Measurements from ENCODE around the gene PRKCE. TPM values are rescaled to one million over a fixed set of nuclear protein-coding genes. Genes with fewer than 3 reads are reported as not detected.
"Not testable (repeated sequence)": the region's sequence is repeated elsewhere in the genome, so short reads cannot be mapped to it uniquely, and the experiment has no call there.

PRKCE gene
- total RNA-seq, 2 experiments from 2014 or later, result 6.1 to 8.0 TPM

DNA sequence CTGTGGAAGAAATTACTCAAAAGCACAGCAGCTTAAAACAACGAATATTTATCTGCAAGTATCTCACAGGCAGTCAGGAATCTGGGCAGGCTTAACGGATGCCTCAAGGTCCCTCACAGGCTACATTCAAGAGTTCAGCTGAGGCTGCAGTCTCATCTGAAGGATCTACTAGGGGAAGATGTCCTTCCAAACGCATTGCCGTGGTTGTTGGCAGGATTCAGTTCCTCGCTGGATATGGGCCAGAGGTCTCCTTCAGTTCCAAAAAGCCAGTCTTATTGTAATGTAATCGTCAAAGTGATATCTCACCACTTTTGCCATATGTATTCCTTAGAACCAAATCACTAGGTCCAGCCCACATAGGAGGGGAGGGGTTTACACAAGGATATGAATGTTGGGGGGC, 547.5 kb downstream of the PRKCE start:
- H3K36me3 Mint-ChIP-seq, result no peaks in the 10 kb centered on the region
- no peak for DNase-seq
- H3K4me1 Mint-ChIP-seq, result peaks cover 20% of the 10 kb centered on the region
- H3K9me3 Mint-ChIP-seq, result peaks cover 3% of the 10 kb centered on the region
- H3K27me3 Mint-ChIP-seq, result no peaks in the 10 kb centered on the region
- H3K27ac Mint-ChIP-seq, result no peak overlapping the region
- no peak overlapping the region for H3K4me3 Mint-ChIP-seq

DNA sequence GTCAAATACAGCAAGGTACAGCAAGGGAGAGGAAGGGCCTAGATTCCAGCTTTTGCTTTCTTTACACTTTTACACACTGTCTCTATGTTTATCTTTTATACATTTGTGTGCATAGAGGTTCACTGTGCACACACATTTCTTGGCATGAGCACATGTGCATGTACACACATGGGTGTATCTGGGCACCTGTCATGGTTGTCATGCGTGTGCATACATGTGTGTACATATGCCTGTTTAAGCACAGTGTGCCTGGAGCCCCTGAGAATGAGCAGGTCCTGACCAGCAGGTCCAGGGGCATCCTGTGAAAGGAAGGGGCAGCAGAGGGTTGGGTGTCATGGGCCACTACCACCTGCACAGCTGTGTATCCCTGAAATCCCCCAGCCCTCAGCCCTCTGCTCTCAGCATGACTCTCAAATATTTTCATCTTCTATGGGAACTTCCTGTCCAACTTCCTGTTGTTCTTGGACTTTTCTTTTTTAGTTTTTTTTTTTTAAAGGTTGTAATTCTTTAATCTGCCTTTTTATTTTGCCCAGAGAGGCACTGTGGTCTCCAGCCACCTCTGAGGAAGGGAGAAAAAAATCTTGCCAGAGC, 548.7 kb downstream of the PRKCE start:
- peak overlapping the region; percentile 21 for H3K27ac Mint-ChIP-seq
- no peaks in the 10 kb centered on the region for H3K27me3 Mint-ChIP-seq
- H3K9me3 Mint-ChIP-seq, result peaks cover 3% of the 10 kb centered on the region
- peaks cover 20% of the 10 kb centered on the region for H3K4me1 Mint-ChIP-seq
- no peak overlapping the region for H3K4me3 Mint-ChIP-seq
- H3K36me3 Mint-ChIP-seq, result no peaks in the 10 kb centered on the region
- no peak for DNase-seq

DNA sequence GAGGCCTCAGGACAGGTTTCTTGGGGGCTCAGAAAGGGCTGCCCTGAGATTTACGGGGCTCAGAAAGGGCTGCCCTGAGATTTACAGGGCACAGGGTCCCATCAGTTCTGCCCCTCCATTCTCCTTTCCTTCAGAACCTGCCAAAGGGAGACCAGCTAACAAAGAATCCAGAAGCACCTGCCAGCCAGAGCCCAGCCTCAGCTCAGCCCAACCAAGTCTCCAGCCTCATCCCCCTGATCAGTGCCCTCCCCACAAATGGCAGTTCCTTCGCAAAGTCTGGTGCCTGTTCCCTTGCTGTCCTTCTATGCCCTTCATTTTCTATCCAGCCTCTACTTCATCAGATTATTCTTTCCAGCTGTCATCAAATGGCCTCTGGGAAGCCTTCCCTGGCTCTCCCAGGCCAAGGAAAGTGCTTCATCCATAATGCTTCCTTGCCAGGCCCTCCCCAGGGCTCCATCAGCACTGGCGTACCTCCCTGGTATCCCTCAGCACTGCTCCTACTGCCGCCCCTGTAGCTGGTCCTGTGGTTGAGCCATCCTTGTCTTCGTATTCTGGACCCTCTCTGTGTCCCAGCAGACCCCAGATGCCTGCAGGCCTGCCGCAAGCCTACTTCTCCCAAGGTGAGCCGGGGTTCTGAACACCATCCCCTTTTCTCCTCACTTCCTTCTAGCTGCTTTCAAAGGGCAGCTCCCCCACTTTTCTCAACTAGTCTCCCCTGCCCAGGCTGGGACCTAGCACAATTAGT, 549.6 kb downstream of the PRKCE start:
- Mint-ChIP-seq H3K9me3 (peaks cover 3% of the 10 kb centered on the region), H3K27me3 (no peaks in the 10 kb centered on the region), H3K4me3 (no peak overlapping the region), H3K4me1 (peaks cover 20% of the 10 kb centered on the region), H3K36me3 (no peaks in the 10 kb centered on the region), H3K27ac (peak overlapping the region; percentile 14)
- no peak for DNase-seq

DNA sequence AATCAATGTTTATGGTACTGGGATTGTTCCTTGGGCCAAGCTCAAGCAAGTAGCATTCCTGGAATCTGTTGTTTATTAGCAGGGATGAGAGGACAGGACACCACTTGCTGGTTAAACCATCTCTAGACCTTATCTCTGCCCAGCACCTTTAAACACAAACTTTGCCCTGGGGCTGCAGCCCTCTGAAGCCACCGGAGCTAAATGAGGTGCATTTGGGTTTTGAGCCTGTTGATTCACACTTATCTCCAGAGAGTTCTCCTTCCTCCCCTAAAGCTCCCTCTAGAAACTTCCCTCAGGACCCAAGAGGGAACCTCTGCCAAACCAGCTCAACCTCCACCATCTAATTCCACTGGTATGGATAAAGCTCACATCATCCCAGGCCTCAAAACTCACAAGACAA, 551.0 kb downstream of the PRKCE start:
- Mint-ChIP-seq H3K27me3 (no peaks in the 10 kb centered on the region), H3K4me1 (peaks cover 18% of the 10 kb centered on the region), H3K36me3 (no peaks in the 10 kb centered on the region), H3K9me3 (peaks cover 4% of the 10 kb centered on the region), H3K4me3 (no peak overlapping the region), H3K27ac (no peak overlapping the region)
- no peak for DNase-seq

DNA sequence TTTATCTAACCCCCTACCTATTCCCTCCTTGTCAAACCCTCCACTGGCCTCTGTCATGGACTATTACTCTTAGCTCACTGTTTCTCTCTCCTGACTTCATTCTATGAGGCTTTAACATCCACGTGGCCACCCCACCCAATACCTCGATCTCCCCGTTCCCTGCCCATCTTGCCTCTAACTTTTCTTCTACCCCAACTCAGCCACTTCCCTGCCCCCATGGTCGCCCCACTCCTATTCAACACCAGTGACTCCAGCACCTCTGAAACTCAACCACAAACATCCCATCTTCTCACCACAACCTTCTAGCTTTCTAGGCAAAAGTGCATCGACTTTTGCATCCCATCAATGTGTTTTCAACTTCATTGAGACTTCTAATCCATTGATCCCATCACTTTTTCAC, 551.5 kb downstream of the PRKCE start:
- Mint-ChIP-seq H3K4me1 (peaks cover 16% of the 10 kb centered on the region), H3K9me3 (peaks cover 4% of the 10 kb centered on the region), H3K27me3 (no peaks in the 10 kb centered on the region), H3K36me3 (no peaks in the 10 kb centered on the region), H3K27ac (no peak overlapping the region), H3K4me3 (no peak overlapping the region)
- DNase-seq, result no peak

DNA sequence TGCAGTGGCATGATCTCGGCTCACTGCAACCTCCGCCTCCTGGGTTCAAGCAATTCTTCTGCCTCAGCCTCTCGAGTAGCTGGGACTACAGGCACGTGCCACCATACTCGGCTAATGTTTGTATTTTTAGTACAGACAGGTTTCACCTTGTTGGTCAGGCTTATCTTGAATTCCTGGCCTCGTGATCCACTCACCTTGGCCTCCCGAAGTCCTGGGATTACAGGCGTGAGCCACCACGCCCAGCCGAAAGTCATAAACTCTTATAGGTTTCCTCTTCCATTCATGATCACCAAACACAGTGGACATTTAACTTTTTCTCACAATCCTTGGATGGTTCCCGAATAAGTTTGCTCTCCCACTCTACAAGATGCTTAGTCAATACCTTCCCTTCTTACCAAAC, 552.2 kb downstream of the PRKCE start:
- H3K4me3 Mint-ChIP-seq, H3K27ac Mint-ChIP-seq, H3K36me3 Mint-ChIP-seq, DNase-seq, H3K27me3 Mint-ChIP-seq, H3K9me3 Mint-ChIP-seq: not testable (repeated sequence)
- H3K4me1 Mint-ChIP-seq, result peaks cover 16% of the 10 kb centered on the region

DNA sequence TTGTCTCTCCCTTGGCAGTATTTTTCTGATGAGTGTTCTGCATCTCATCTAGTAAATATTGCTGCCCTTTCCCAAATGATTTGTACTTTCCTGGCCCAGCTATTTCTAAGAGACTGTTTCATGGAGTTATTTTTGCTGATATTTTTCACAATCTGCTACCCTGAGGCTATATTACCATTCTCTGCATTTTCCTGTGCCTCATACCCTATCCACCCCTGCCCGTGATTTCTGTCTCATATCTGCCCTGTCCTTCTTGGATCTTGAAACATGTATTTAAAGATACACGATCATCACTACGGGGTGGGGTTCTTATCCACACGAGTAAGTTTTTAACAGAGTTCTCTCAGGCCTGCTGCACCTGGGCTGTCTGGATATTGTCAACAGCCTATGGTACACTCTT, 556.1 kb downstream of the PRKCE start:
- peaks cover 13% of the 10 kb centered on the region for H3K9me3 Mint-ChIP-seq
- no peak overlapping the region for H3K27ac Mint-ChIP-seq
- no peaks in the 10 kb centered on the region for H3K27me3 Mint-ChIP-seq
- no peak overlapping the region for H3K4me3 Mint-ChIP-seq
- DNase-seq, result no peak
- H3K36me3 Mint-ChIP-seq, result peaks cover 8% of the 10 kb centered on the region
- peaks cover 4% of the 10 kb centered on the region for H3K4me1 Mint-ChIP-seq

DNA sequence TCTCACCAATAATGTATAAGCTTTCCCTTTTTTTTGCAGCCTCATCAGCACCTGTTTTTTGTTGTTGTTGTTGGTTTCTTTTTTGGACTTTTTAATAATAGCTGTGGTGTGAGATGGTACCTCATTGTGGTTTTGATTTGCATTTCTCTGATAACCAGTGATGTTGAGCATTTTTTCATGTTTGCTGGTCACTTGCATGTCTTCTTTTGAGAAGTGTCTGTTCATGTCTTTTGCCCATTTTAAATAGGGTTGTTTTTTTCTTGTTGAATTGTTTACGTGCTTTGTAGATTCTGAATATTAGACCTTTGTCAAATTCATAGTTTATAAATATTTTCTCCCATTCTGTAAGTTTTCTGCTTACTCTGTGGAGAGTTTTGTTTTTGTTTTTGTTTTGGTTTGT, 557.3 kb downstream of the PRKCE start:
- Mint-ChIP-seq H3K4me3 (no peak overlapping the region), H3K9me3 (peaks cover 14% of the 10 kb centered on the region), H3K36me3 (peaks cover 8% of the 10 kb centered on the region), H3K27ac (no peak overlapping the region), H3K4me1 (no peaks in the 10 kb centered on the region), H3K27me3 (peaks cover 4% of the 10 kb centered on the region)
- DNase-seq, result no peak

DNA sequence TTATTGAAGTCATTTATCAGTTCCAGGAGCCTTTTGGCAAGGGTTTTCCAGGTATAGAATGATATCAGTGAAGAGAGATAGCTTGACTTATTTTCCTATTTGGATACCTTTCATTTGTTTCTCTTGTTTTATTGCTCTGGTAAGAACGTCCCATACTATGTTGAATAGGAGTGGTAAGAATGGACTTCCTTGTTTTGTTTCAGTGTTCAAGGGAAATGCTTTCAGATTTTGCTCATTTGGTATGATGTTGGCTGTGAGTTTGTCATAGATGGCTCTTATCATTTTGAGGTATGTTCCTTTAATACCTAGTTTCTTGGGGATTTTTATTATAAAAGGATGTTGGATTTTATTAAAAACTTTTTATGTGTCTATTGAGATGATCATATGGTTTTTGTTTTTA, 558.6 kb downstream of the PRKCE start:
- peaks cover 11% of the 10 kb centered on the region for H3K36me3 Mint-ChIP-seq
- H3K27ac Mint-ChIP-seq, result no peak overlapping the region
- DNase-seq, result no peak
- peaks cover 4% of the 10 kb centered on the region for H3K27me3 Mint-ChIP-seq
- no peaks in the 10 kb centered on the region for H3K4me1 Mint-ChIP-seq
- no peak overlapping the region for H3K4me3 Mint-ChIP-seq
- H3K9me3 Mint-ChIP-seq, result peaks cover 18% of the 10 kb centered on the region

DNA sequence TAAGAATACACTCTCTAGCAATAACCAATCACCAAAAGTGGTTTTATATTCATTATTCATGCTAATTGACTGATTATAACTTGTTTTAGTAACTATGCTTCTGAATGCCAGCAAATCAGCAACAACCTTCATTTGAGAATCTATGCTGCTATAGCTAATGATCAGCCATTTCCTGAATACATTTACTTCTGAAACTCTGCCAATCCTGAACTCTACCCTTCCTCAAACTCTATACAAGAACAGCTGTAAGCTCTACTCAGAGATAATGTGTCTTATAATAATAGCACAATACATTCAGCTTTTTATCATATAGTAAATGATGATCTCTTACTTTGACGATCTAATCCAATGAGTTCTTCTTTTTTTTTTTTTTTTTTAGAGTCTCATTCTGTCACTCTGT, 560.0 kb downstream of the PRKCE start:
- peaks cover 12% of the 10 kb centered on the region for H3K36me3 Mint-ChIP-seq
- H3K27ac Mint-ChIP-seq, result no peak overlapping the region
- peaks cover 25% of the 10 kb centered on the region for H3K9me3 Mint-ChIP-seq
- DNase-seq, result no peak
- H3K4me1 Mint-ChIP-seq, result no peaks in the 10 kb centered on the region
- H3K4me3 Mint-ChIP-seq, result no peak overlapping the region
- H3K27me3 Mint-ChIP-seq, result peaks cover 4% of the 10 kb centered on the region

DNA sequence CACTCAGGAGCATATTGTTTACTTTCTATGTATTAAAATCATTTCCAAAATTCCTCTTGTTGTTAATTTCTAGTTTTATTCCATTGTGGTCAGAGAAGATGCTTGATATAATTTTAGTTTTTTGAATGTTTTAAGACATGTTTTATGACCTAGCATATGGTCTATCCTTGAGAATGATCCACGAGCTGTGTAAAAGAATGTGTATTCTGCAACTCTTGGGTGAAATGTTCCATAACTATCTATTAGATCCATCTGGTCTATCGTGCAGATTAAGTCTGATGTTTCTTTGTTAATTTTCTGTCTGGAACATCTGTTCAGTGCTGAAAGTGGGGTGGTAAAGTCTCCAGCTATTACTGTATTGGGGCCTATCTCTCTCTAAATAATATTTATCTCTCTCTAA, 562.4 kb downstream of the PRKCE start:
- H3K36me3 Mint-ChIP-seq, result peaks cover 11% of the 10 kb centered on the region

DNA sequence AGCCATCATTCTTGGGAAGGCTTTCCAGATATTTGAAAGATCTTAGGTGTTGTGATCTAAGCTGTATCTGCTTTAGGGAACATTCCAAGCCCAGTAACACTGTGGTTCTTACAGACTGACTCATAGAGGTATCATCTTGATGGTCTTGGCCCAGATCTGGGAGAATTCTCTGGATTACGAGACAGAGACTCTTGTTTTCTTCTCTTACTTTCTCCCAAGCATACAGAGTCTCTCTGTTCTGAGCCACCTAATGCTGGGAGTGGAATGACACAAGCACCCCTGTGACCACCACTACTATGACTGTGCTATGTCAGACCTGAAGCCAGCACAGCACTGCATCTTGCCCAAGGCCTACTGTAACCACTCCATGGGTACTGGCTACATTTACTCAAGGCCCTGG, 564.7 kb downstream of the PRKCE start:
- peaks cover 8% of the 10 kb centered on the region for H3K36me3 Mint-ChIP-seq
- no peak overlapping the region for H3K27ac Mint-ChIP-seq
- H3K9me3 Mint-ChIP-seq, result peaks cover 21% of the 10 kb centered on the region
- H3K27me3 Mint-ChIP-seq, result peaks cover 6% of the 10 kb centered on the region
- no peak overlapping the region for H3K4me3 Mint-ChIP-seq
- DNase-seq, result no peak
- no peaks in the 10 kb centered on the region for H3K4me1 Mint-ChIP-seq

More for the DNA sequence above, 562.4 kb downstream of the PRKCE start:
- DNase-seq, result no peak
- peaks cover 26% of the 10 kb centered on the region for H3K9me3 Mint-ChIP-seq
- no peak overlapping the region for H3K27ac Mint-ChIP-seq
- peaks cover 4% of the 10 kb centered on the region for H3K27me3 Mint-ChIP-seq
- no peaks in the 10 kb centered on the region for H3K4me1 Mint-ChIP-seq
- H3K4me3 Mint-ChIP-seq, result no peak overlapping the region

DNA sequence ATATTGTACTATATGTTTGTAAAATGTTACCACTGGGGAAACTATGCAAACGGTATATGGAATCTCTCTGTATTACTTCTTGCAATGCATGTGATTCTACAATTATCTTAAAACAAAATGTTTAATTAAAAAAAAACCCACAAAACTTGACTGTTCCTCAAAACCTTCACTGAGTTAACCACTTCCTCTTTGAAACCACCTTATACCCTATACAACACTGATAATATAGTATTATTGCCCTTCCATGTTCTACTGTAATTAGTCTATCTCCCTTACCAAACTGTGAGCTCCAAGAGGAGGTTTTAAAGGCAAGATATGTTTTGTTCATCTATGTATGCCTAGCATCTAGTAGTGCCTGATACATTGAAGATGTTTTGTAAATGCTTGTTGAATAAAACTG, 572.0 kb downstream of the PRKCE start:
- not testable (repeated sequence) for H3K4me3 Mint-ChIP-seq, H3K36me3 Mint-ChIP-seq, DNase-seq, H3K27ac Mint-ChIP-seq, H3K9me3 Mint-ChIP-seq
- Mint-ChIP-seq H3K4me1 (peaks cover 17% of the 10 kb centered on the region), H3K27me3 (peaks cover 11% of the 10 kb centered on the region)

DNA sequence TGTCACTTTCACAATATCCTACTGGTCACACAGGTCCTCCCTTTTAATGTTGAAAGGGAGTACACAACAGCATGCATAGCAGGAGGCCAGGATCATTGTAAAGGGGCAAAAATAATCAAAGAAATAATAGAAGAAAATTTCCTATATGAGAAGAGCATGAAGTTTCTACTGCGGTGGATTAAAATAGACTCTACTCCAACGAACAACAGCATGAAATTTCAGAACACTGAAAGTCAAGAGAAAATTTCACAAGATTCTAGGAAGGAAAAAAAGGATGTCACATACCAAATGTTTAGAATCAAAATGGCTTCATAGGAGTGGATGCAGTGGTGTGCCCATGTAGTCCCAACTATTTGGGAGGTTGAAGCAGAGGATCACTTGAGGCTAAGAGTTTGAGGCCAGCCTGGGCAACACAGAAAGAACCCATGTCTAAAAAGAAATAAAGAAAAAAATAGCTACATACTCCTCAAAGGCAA, 573.7 kb downstream of the PRKCE start:
- Mint-ChIP-seq H3K4me1 (peaks cover 20% of the 10 kb centered on the region), H3K36me3 (peaks cover 2% of the 10 kb centered on the region), H3K27me3 (peaks cover 11% of the 10 kb centered on the region), H3K27ac (no peak overlapping the region), H3K9me3 (peaks cover 5% of the 10 kb centered on the region), H3K4me3 (no peak overlapping the region)
- DNase-seq, result no peak

DNA sequence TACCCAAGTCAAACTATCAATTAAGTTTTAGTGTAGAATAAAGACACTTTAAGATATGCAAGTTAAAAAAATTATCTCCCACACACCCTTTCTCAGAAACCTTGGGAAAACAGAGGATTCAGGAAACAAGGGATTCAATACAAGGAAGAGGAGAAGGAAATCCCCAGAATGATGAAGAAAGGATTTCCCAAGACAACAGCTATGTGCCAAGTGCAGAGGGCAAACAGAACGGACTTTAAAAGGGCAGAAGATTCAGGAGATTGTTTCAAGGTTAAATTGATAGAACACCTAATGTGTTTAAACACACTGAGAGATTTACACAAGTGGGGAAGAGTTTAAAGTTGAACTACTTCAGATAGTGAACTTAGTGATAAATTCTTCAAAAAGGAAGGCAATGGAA, 574.3 kb downstream of the PRKCE start:
- Mint-ChIP-seq H3K9me3 (peaks cover 5% of the 10 kb centered on the region), H3K36me3 (peaks cover 2% of the 10 kb centered on the region), H3K27ac (no peak overlapping the region), H3K4me3 (no peak overlapping the region), H3K27me3 (peaks cover 11% of the 10 kb centered on the region), H3K4me1 (peaks cover 20% of the 10 kb centered on the region)
- DNase-seq, result no peak

DNA sequence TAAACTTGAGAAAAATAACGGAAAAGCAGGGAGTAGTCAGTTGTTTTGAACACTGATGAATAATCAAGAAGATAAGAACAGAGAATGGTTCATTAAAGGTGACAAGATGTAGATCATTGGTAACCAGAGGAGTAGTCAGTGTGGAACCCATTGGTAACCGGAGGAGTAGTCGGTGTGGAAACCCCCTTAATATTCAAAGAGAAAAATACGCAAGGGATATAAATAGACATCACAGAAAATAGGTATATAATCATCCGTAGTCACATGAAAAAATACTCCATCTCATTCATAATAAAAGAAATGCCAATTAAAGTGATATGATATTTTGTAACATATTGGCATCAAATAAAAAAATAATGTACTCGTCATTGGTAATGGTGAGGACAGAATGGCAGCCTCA, 575.1 kb downstream of the PRKCE start:
- H3K4me3 Mint-ChIP-seq, result no peak overlapping the region
- no peak for DNase-seq
- H3K27me3 Mint-ChIP-seq, result peaks cover 6% of the 10 kb centered on the region
- H3K4me1 Mint-ChIP-seq, result peaks cover 20% of the 10 kb centered on the region
- H3K9me3 Mint-ChIP-seq, result peaks cover 5% of the 10 kb centered on the region
- H3K27ac Mint-ChIP-seq, result no peak overlapping the region
- no peaks in the 10 kb centered on the region for H3K36me3 Mint-ChIP-seq

Data from activated naive CD8-positive, alpha-beta T cell treated with anti-CD3 and anti-CD28 coated beads for 36 hours (primary cell).